KBM-7 (cell line): ENCODE measurements around the gene LRRIQ1.
A peak's percentile ranks its signal among the peaks of the same experiment; 100 is the strongest.
"Not testable (repeated sequence)": the region's sequence is repeated elsewhere in the genome, so short reads cannot be mapped to it uniquely, and the experiment has no call there.

ENCODE experiments used
- DNase-seq: peaks from one replicate; pipeline ENCODE4 v3.0.0-alpha.2; 2015
- in situ Hi-C: fragments of 300-500 bp; cut with MboI; formaldehyde crosslinking; loops from 2 replicates; pipeline ENCODE4 v1.14.3; 2020; ENCODE audit warnings: low sequenced_read_pairs, low pct_unique_long_range_greater_than_20kb, mixed read lengths

LRRIQ1 gene, protein sequence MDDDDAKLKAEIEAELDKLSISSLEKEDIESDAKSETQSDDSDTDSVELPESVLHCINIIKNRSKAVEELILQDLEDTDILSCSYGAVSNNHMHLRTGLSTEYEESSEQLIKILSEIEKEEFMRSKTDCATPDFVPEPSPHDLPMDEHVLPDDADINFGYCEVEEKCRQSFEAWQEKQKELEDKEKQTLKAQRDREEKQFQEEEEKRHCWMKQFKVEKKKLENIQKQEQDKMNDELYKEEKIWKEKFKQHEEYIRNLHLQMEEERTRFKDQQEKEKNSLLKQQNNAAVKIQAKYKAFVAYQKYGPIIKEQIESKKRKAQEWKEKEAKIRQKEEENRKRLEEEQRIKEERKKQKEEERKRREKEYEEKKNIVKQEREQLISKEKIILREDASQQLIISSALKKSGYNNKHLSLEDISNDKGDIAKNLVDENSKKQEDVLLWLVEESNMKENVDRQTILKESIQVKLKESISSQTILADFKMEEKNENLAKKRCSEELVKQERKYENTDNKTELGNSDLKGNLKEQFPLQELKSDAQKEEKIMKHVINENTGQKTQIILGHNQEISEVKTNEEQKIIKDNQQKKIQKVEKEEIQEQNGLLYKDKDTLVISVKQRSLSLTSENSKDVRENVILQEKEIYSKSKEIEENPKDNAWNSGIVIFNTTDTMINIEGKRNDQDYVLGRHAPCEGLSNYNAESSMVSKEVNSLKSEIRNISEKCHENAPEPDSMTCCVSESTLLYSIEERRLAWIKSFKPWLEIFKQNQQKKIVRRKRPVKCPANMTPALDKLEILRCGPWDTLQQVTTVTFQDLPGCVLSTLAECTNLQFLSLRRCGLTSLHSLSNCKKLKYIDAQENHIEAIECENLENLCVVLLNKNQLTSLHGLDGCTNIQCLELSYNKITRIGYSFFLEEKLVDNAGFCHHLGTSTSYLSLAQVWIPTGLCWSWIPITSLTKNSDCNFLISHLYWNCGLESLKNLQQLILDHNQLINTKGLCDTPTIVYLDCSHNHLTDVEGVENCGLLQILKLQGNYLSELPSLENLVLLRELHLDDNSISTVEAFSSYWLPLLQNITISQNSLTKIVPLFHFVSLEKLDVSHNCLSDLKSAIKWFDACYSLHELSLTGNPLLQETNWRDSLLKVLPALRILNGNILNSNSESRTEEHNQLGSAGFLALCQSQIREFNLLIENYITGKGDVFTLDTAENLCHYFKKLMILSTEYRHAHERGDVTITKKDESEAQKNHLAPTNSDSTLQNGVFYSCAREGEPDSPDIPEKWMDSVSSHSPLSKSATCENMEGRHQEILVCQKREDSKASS (N-terminal part only)

DNA sequence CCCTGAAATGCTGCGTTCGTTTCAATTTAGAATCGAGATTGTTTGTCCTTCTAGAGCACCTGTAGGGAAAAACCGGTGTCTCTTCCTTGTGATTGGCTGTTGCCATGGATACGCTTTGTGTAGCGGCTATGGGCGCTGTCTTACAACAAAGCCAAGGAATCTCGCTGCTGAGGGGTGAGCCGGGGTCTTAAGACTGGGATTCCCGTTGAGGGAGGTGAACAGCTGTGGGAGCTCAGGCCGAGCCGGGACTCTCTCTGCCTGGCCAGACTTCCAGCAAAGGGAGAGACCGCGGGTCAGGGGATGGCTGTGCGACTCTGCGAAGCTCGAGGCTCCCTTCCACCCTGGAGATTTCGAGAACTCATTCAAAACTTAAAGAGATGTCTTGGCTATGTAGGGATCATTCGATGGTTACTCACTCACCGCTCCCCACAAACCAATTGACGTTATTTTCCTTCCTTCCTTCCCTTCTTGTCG lies at the start of gene LRRIQ1, which contains the start of gene TSPAN19:
Gene LRRIQ1, plus strand, starts transcription at position 118 of the 474 bp plus-strand sequence. CDS start 1,826 bp downstream, outside the sequence.
Gene TSPAN19, minus strand, starts transcription at position 44 of the 474 bp plus-strand sequence. CDS start 6,331 bp downstream, outside the sequence.
- in situ Hi-C loops: no loop called here

DNA sequence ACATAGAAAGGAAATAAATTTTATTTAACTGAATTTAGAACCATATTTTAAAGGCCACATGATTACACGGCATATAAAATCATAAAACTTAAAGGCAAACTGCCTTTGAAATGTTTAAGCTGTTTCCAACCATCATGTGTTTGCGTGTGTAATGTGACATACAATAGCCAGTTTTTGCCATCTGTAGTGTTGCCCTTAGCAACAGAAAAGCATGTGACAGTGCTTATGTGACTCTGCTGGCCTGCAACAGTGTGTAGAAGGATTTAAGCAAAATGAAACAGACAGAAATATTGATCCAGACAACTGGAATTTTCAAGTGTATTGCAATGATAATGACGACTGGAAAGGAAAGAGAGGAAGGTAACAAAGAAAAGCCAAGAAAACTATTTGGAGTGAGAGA lies 49.6 kb upstream of the LRRIQ1 start:
- in situ Hi-C loops: no loop called here
- no peak for DNase-seq

More for the DNA sequence above, at the start of gene LRRIQ1, which contains the start of gene TSPAN19:
- DNase-seq: peak; percentile 20

DNA sequence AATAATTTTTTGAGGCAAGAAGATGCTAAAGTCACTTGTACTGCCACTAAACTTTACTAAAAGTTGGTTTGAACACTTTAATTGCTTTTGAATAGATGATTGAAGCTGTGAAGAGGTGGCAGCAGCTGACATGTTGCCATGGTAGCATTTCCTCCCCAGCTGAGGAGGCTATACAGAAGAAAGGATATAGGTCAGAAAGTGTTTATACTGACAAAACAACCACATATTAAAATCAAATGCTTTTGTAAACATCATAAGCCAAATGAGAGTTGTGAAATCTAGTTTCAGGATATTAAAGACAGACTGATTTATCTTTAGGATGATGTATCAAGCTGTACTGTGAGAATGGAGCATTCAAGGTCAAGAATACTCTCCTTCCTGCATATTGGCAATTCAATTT lies 41.7 kb upstream of the LRRIQ1 start:
- in situ Hi-C loops: no loop called here
- DNase-seq: no peak

DNA sequence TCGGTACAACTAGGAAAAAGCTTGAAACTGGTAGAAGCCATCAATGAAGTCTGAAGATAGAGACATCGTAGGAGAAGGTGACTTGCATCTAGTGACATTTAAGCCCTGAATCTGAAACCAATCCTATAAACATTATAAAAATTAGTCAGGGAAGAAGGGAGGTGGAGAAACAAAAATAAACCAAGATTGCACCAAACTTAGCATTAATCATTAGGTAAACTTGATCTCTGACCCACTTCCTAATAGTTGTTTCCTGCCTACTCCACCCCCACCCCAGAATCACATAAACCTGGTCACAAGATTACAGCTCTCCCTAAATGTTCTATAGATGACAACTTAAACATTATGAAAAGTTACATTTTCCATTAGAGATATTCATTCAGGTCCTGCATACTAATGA lies 40.5 kb upstream of the LRRIQ1 start:
- no peak for DNase-seq
- in situ Hi-C loops: no loop called here

DNA sequence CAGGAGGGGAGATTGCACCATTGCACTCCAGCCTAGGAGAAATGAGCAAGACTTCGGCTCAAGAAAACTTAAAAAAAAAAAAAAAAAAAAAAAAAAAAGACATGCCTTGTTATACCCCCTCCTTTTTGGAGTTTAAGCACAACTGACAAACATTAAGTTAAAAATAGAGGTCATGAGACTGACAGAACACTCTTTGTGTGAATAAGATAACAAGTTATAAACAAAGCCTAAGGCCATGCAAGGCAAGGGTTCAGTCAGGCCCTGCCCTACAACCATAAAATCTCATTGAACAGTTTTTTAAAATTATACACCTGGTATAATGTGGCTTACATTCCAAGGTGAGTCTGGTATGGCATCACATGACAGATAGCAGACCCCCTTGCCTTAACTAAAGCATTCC lies 39.4 kb upstream of the LRRIQ1 start:
- no peak for DNase-seq
- in situ Hi-C loops: no loop called here

DNA sequence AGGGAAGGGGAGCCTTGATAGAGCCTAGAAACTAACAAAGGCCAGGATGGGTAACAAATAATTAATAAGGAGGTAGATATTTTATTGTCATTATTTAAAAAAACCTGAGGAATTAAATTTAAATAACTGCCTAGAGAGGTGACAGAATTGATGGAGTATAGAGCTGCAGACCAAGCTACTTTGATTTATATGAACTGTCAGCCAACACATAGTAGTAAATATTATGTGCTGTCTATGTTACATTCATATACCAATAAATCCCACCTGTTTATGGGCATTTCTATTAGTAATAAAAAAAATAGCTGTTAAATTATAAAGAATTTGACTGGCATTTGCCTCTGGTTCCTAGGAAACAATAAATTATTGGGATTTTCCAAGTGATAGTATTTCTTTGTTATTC lies 37.8 kb upstream of the LRRIQ1 start:
- in situ Hi-C loops: no loop called here
- no peak for DNase-seq

DNA sequence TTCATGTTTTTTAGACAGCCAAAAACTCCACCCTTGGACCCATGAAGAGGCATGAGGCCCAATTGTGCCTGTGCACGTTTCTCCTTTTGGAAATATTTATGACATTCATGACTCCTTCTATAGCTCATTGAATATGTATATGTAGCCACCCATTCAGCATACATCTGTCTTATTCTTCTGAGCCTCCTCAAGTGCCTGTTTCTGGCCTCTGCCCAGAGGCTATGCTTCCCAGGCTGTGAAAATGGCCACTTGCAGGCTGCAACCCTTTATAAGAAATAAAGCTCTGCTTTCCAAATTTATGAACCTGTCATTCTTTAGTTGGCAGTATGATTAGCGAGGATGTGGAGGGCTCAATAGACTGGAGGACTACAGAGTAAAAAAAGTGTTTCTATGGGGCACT lies 35.4 kb upstream of the LRRIQ1 start:
- DNase-seq: no peak
- in situ Hi-C loops: no loop called here

DNA sequence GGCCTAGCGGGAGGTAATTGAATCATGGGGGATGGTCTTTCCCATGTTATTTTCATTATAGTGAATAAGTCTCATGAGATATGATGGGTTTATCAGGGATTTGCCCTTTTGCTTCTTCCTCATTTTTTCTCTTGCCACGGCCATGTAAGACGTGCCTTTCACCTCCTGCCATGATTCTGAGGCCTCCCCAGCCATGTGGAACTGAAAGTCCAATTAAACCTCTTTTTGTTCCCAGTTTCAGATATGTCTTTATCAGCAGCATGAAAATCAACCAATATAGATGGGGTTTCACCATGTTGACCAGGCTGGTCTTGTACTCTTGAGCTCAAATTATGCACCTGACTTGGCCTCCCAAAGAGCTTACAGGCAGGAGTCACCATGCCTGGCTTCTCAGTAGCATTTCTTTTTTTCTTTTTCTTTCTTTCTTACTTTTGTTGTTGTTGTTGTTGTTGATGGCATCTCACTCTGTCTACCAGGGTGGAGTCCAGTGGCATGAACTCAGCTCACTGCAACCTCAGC lies 33.3 kb upstream of the LRRIQ1 start:
- in situ Hi-C loops: no loop called here

DNA sequence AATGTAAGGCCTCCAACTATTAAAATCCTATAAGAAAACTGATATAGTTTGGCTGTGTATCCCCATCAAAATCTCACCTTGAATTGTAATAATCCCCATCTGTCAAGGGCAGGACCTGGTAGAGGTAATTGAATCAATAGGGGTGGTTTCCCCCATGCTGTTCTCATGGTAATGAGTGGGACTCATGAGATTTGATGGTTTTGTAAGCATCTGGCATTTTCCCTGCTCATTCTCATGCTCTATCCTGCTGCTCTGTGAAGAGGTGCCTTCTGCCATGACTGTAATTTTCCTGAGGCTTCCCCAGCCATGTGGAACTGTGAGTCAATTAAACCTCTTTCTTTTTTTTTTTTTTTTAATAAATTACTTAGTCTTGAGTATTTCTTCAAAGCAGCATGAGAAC lies 31.9 kb upstream of the LRRIQ1 start:
- DNase-seq: no peak
- in situ Hi-C loops: no loop called here

More for the DNA sequence above, 33.3 kb upstream of the LRRIQ1 start:
- no peak for DNase-seq

DNA sequence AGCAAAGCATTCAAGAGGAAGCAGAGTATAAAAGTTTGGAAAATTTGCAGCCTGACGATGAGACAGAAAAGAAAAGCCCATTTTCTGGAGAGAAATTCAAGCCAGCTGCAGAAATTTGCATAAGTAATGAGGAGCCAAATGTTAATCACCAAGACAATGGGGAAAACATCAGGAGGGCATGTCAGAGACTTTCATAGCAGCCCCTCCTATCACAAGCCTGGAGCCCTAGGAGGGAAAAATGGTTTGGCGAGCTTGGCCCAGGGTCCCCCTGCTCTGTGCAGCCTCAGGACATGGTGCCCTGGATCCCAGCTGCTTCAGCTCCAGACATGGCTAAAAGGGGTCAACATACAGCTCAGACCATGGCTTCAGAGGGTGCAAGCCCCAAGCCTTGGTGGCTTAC lies 31.1 kb upstream of the LRRIQ1 start:
- DNase-seq: not testable (repeated sequence)

DNA sequence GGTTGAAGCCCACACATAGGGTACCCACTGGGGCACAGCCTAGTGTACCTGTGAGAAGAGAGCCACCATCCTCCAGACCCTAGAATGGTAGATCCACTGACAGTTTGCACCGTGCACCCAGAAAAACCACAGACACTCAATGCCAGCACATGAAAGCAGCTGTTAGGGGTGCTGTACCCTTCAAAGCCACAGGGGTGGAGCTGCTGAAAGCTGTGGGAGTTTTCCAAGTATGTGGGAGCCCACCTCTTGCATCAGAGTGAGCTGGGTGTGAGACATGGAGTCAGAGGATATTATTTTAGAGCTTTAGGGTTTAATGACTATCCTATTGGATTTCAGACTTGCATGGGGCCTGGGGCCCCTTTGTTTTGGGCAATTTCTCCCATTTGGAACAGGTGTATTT lies 30.5 kb upstream of the LRRIQ1 start:
- DNase-seq: no peak
- in situ Hi-C loops: no loop called here

More for the DNA sequence above, 31.1 kb upstream of the LRRIQ1 start:
- in situ Hi-C loops: not testable (repeated sequence)

DNA sequence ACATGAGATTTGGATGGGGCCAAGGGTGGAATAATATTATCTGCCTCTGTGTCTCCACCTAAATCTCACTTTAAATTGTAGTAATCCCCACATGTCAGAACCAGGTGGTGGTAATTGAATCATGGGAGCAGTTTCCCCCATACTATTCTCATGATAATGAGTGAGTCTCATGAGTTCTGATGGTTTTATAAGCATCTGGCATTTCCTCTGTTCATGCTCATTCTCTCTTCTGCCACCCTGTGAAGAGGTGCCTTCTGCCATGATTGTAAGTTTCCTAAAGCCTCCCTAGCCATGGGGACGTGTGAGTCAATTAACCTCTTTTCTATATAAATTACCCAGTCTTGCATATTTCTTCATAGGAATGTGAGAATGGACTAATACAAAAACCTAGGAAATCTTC lies 29.9 kb upstream of the LRRIQ1 start:
- DNase-seq: no peak
- in situ Hi-C loops: no loop called here

DNA sequence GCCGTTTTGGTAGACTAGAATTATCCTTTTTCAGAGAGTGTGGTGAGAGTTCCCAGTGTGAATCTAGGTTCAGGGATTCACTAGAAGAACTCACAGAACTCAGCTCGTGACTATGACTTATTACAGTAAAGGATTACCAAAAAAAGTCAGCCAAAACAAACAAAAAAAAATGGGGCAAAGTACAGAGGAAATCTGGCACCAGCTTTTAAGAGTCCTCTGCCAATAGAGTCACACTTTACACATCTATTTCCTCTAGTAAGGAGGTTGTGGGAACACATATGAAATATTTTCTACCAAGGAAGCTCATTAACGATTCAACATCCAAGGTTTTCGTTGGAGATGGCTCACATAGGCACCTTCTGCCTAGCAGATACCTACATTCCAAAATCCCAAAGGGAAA lies 28.3 kb upstream of the LRRIQ1 start:
- DNase-seq: no peak
- in situ Hi-C loops: no loop called here

DNA sequence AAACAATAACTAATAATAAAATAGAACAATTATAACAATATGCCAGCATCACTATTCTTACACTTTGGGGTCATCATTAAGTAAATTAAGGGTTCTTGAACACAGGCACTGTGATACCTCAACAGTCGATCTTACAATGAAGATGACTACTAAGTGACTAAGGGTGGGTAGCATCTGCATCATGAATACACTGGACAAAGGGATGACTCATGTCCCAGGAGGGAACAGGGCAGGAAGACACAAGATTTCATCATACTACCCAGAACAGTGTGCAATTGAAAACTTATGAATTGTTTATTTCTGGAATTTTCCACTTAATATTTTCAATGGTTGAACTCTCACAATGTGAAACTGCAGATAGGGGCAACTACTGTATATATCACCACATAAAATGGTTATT lies 19.7 kb upstream of the LRRIQ1 start:
- in situ Hi-C loops: no loop called here

DNA sequence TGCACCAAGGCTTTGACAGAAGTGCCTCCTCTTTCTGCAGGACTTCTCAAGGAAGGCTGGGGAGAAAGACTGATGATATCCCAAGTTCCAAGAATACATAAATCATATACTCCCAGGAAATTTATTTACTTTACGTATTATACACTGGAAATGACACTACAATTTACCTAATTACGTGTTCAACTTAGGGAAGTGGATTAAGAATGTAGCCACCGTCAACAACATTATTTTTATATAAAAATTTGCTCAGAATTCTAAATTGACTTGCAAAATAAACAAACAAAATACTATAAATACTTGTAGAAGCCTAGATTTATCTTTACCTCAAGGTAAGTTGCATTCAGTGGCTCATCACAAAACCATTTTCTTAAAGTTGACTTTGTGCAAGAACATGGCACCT lies 19.0 kb upstream of the LRRIQ1 start:
- in situ Hi-C loops: no loop called here
- DNase-seq: no peak

More for the DNA sequence above, 19.7 kb upstream of the LRRIQ1 start:
- DNase-seq: no peak

DNA sequence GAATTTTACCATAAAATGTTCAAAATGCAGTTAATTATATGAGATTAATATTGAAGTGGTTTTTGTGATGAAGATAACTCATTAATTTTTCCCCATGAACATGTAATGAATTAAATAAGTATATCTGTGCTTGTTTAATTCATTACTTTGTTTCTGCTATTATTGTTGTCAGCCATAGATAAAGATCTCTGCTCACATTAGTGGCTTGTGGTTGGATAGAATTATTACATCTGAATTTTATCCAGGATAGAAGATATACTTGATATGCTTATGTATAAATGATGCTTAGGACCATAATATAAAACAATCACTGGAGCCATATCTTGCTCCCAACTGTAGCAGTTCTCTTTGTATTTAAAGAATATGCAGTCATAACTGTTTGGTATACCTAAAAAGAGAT lies 18.5 kb upstream of the LRRIQ1 start:
- in situ Hi-C loops: no loop called here
- DNase-seq: no peak

DNA sequence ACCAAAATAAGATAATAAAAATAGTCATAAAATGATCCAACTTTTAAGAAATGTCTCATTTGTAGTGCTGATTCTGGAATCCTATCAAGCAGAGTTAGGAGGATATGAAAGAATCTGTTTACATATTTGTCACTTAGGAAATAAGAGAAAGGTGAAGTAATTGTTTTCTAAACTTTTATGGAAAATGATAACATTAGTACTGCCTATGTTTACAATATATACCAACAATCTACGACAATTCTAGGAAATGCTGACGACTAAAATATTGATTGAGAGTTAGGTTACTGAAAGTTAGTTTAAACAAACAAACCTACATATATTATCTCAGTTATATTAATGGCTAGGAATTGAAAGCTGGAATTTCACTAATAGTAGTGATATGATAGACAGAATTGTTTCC lies 18.1 kb upstream of the LRRIQ1 start:
- no peak for DNase-seq
- in situ Hi-C loops: no loop called here

DNA sequence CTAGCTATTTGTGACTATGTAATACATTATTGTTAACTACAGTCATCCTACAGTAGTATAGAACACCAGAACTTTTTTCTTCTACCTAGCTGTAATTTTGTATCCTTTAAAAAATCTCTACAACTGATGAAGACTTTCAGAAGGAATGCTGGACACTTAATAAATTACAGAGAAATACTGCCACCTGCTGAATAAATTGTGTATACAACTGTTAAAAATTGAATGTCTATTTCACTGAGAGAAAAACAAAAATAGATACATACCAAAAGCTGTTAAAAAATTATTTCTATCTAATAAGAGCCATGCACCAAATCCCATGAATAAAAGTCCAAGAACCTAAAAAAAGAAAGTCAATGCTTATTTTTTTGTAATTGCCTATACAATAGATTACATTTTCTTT lies 6.7 kb upstream of the LRRIQ1 start:
- in situ Hi-C loops: no loop called here
- DNase-seq: peak; percentile 49

DNA sequence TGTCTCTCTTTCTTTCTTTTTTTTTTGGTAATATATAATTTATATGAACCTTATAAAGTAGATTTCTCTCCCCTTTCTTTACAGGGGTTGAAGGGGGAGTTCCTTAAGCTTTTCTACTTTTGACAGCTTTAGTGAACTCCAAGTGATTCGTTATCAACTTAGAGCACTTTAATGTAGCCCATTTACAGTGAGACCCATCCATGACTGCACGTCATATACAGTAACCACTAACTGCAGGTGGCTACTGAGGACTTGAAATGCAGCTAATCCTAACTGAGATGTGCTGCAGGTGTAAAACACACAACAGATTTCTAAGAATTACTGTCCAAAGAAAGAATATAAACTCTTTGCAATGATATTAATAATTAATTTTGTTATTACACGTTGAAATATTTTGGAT lies 582 bp downstream of the LRRIQ1 start:
- DNase-seq: no peak
- in situ Hi-C loops: no loop called here
